HG03460 (cell line): Measurements from ENCODE around the gene PHKB.

Source experiments
- ATAC-seq: cut with Tn5 transposase; IDR thresholded peaks from one replicate; pipeline ENCODE4 v1.9.1; 2021; ENCODE audit not compliant: unreplicated experiment

Gene PHKB

GRCh38 chr16:47721006-47721637, 260.0 kb downstream of the PHKB start:
- no peak for ATAC-seq

- no peak for ATAC-seq
Measured at GRCh38 chr16:47722046-47722445, 260.9 kb downstream of the PHKB start.

- ATAC-seq = no peak
Measured at GRCh38 chr16:47724115-47724785, 263.1 kb downstream of the PHKB start.

GRCh38 chr16:47725188-47725695, 264.1 kb downstream of the PHKB start:
- no peak for ATAC-seq

GRCh38 chr16:47726031-47726675, 265.0 kb downstream of the PHKB start:
- no peak for ATAC-seq

GRCh38 chr16:47727131-47727530, 266.0 kb downstream of the PHKB start:
- ATAC-seq = no peak

GRCh38 chr16:47728205-47728604, 267.1 kb downstream of the PHKB start:
- ATAC-seq = no peak

GRCh38 chr16:47729701-47730100, 268.6 kb downstream of the PHKB start:
- no peak for ATAC-seq

GRCh38 chr16:47731252-47731651, 270.1 kb downstream of the PHKB start:
- ATAC-seq = no peak

- ATAC-seq = no peak
Measured at GRCh38 chr16:47732122-47732521, 271.0 kb downstream of the PHKB start.

- ATAC-seq = no peak
Measured at GRCh38 chr16:47732523-47733111, 271.5 kb downstream of the PHKB start.

- no peak for ATAC-seq
Measured at GRCh38 chr16:47734081-47734857, 273.1 kb downstream of the PHKB start.

GRCh38 chr16:47734987-47735594, 274.0 kb downstream of the PHKB start:
- no peak for ATAC-seq

GRCh38 chr16:47750371-47750770, 289.2 kb downstream of the PHKB start:
- no peak for ATAC-seq
